Stomach (tissue), 9 donors: ENCODE measurements around the gene CNOT3. TPM values are rescaled to one million over a fixed set of nuclear protein-coding genes. Genes with fewer than 3 reads are reported as not detected.

ENCODE experiments used
- DNase-seq, 2 donors: peaks; one replicate each; pipeline versions ENCODE4 v3.0.0 to v3.0.0-alpha.2; 2013 to 2019
- H3K27ac ChIP-seq, 5 donors: fragments of 200-600 bp in 4 of 5; sonication (generic) in 4 of 5; one replicate each; pipeline ENCODE4 v1.5.1; 2013 to 2019; ENCODE audit warnings: mild to moderate bottlenecking in 1 of 5, moderate library complexity in 1 of 5
- H3K27me3 ChIP-seq, 3 donors: fragments of 200-600 bp; sonication (generic); one replicate each; pipeline ENCODE4 v1.5.1; 2017 to 2019; ENCODE audit warnings: mixed run types in 1 of 3
- H3K36me3 ChIP-seq, 4 donors: fragments of 200-600 bp; sonication (generic); 1 replicate in 3 of 4; 2 replicates in 1 of 4; pipeline ENCODE4 v1.5.1; 2016 to 2019
- H3K4me1 ChIP-seq, 4 donors: fragments of 200-600 bp; sonication (generic); one replicate each; pipeline ENCODE4 v1.5.1; 2016 to 2019
- H3K4me3 ChIP-seq, 4 donors: fragments of 200-600 bp; sonication (generic) in 3 of 4; one replicate each; pipeline ENCODE4 v1.5.1; 2016 to 2019; ENCODE audit warnings: mild to moderate bottlenecking in 1 of 4
- H3K9me3 ChIP-seq, 4 donors: fragments of 200-600 bp; sonication (generic); one replicate each; pipeline ENCODE4 v1.5.1; 2016 to 2019
- EP300 ChIP-seq: sonication (generic); formaldehyde crosslinking; IDR thresholded peaks from one replicate; pipeline ENCODE4 v1.6.1; 2017; ENCODE audit warnings: antibody characterized with exemption
- POLR2A ChIP-seq, 4 donors: fragments of 450-650 bp; IDR thresholded peaks; one replicate each; pipeline ENCODE4 v1.6.1; 2016; ENCODE audit warnings: antibody characterized with exemption in 4 of 4, control low read depth in 2 of 4, mild to moderate bottlenecking in 1 of 4, moderate library complexity in 1 of 4
- POLR2AphosphoS5 ChIP-seq, 3 donors: sonication (generic); formaldehyde crosslinking; IDR thresholded peaks; one replicate each; pipeline ENCODE4 v1.6.1; 2016; ENCODE audit warnings: antibody characterized with exemption in 3 of 3
- WGBS, 5 donors: extraction: QIAGEN DNeasy Blood & Tissue Kit in 3 of 5; methylation state at CpG; one replicate each; pipeline versions ENCODE4 v1.1.5 to v1.1.7; 2013 to 2018; 5-methylcytosine and 5-hydroxymethylcytosine counted together
- intact Hi-C: fragments of 100-400 bp; cut with DNase I; formaldehyde crosslinking; loops from one replicate; pipeline ENCODE4 v1.15.1; 2023; ENCODE audit warnings: low total_unique reads
- polyA plus RNA-seq, 3 donors: library from polyadenylated mRNA; stranded (reverse); fragments of 200-250 nt; gene quantifications; one replicate each; pipeline ENCODE4 v1.2.3, GENCODE V29; 2013
- total RNA-seq, 5 donors: library from RNA; depleted of rRNA; stranded (reverse); fragments of >200 nt; gene quantifications; one replicate each; pipeline versions ENCODE4 v1.1.0 to v1.2.3, GENCODE V29; 2014 to 2016
- TF ChIP-seq, protein P1 (sequence below), 7 experiments: fragments of 450-650 bp in 4 of 7; fragments of 200-600 bp in 3 of 7; sonication (generic) in 3 of 7; IDR thresholded peaks; one replicate each; pipeline ENCODE4 v1.5.1; 2016 to 2019; ENCODE audit warnings: antibody characterized with exemption in 7 of 7, control low read depth in 2 of 7, mild to moderate bottlenecking in 1 of 7
- donor health status: healthy with polysubstance abuse.
- donor health status: Bipolar disorder and iron deficiency.
- donor health status: healthy.

Gene CNOT3
- total and polyA plus RNA-seq, 8 donors: 11.2 to 100 (median 29.2) TPM

DNA sequence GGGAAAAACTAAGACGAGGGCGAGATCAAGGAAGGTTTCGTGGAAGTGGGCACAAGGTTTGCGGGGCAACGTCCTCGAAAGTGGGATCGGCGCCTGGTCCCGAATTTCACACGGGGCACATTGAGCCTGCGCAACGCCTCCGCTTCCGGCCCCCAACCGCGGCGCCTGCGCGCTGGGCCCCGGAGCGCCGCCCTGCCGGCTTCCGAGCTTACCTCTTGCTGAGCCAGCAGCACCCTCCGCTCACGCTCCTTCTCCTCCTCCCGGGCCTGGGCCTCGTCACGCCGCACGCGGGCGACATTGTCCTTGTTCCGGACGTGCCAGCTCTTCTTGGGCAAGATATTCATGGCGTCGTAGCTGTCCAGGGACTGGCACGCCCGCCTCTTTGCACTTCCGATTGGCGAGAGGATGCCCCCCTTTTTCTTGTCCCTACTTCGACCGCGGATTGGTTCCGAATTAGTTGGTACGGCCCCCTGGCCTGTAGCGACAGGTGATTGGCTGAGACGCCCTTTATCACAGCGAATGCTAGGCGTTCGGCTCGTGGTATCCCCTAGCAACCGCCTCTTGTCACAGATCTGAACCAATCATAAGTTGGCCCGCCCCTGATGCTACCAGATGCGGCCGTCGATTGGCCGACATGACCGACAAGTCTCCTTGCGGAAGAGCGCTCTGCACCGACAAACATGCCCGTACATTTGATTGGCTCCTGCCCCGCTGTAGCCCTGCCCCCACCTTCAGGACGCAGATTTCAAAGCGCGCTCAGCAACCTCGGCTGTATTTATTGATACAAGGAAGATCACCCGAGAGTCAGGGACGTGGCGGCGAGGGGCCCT is 22.0 kb downstream of the CNOT3 start, which contains the start of gene LENG1:
Gene LENG1, minus strand, starts transcription at position 370 of the 830 bp plus-strand sequence. Its CDS starts 26 bp downstream, at position 344.
- Histone ChIP-seq H3K9me3 (no peaks in the 10 kb centered on the region), H3K27me3 (peaks cover 0 to 6% (median 0%) of the 10 kb centered on the region in 3 donors), H3K4me3 (peak within 1 kb of the TSS; percentile 46 to 89 (median 76)), H3K27ac (peak within 1 kb of the TSS; percentile 96 to 100 (median 98)), H3K4me1 (peaks cover 43 to 70% (median 59%) of the 10 kb centered on the region in 4 donors), H3K36me3 (peaks cover 34 to 37% (median 37%) of the 10 kb centered on the region in 4 donors)
- WGBS, 5 donors: 0 to 1% (median 0%) methylated on average over 46 to 72 of the region's 72 CpGs
- TF ChIP-seq, protein P1, sequence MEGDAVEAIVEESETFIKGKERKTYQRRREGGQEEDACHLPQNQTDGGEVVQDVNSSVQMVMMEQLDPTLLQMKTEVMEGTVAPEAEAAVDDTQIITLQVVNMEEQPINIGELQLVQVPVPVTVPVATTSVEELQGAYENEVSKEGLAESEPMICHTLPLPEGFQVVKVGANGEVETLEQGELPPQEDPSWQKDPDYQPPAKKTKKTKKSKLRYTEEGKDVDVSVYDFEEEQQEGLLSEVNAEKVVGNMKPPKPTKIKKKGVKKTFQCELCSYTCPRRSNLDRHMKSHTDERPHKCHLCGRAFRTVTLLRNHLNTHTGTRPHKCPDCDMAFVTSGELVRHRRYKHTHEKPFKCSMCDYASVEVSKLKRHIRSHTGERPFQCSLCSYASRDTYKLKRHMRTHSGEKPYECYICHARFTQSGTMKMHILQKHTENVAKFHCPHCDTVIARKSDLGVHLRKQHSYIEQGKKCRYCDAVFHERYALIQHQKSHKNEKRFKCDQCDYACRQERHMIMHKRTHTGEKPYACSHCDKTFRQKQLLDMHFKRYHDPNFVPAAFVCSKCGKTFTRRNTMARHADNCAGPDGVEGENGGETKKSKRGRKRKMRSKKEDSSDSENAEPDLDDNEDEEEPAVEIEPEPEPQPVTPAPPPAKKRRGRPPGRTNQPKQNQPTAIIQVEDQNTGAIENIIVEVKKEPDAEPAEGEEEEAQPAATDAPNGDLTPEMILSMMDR (IDR thresholded peaks at IDR 0.05): peak in 2 of 7 experiments; percentile 22 to 41
- TF ChIP-seq EP300 (no peak), POLR2A (IDR thresholded peaks at IDR 0.05) (peak in 1 of 4 donors; percentile 21), POLR2AphosphoS5 (IDR thresholded peaks at IDR 0.05) (peak; percentile 74 to 88 (median 82))
- intact Hi-C loops: no loop called here
- DNase-seq: peak; percentile 100

DNA sequence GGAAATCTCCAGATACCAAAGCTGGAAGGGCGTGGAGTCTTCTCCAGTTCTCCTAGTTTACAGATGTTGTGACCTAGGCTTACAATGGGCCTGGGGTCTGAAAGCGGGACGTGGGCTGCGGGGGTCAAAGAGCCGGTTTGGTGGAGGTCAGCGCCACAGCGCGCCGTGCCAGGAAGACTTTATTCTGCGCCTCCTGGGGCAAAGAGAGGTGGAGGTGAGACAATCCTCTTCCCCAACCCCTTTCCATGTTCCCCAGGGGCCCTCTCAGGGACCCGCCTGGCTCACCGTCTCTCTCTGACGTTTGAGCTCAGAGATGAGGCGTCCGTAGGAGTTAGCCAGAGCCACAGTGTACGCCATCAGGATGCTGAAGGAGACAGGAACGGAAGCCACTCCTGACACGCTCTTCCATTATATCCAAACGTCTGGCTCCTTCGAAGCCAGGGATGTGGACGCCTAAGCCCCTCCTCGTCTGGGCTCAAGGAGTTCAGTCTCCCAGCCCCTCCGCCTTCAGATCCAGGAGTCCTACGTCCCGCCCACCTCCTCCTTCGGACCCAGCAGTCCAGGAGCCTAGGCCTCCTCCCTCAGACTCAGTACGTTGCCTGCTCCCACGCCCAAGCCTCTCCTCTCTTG is 22.7 kb downstream of the CNOT3 start:
- Histone ChIP-seq H3K27ac (peak overlapping the region; percentile 80 to 98 (median 87)), H3K27me3 (peaks cover 0 to 13% (median 0%) of the 10 kb centered on the region in 3 donors), H3K36me3 (peaks cover 28 to 30% (median 30%) of the 10 kb centered on the region in 4 donors), H3K9me3 (no peaks in the 10 kb centered on the region), H3K4me1 (peaks cover 47 to 77% (median 64%) of the 10 kb centered on the region in 4 donors), H3K4me3 (peak overlapping the region; percentile 46 to 82 (median 56))
- peak in 1 of 2 donors; percentile 67 for DNase-seq
- TF ChIP-seq POLR2A (IDR thresholded peaks at IDR 0.05) (no peak), EP300 (no peak), POLR2AphosphoS5 (IDR thresholded peaks at IDR 0.05) (no peak)
- intact Hi-C loops: no loop called here
- WGBS, 5 donors: 2 to 4% (median 2%) methylated on average over 20 to 28 of the region's 28 CpGs

DNA sequence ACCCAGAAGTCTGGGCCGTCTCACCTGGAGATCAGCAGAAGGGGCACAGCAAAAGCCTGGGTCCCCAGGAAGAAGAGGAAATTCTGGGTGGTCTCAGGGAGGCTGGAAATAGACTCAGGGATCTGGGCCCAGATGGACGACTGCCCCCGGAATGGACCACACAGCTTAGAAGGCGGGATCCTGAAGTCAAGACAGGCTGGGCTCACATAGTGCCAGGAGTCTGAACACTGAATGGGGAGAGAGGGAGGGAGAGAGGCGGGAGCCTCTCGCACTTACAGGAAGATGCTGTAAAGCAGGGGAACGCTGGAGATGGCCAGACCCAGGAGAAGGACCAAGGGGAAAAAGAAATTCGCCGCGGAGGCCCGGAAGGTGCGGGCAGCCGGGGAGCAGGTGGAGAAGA is 23.3 kb downstream of the CNOT3 start:
- peaks cover 0 to 19% (median 0%) of the 10 kb centered on the region in 3 donors for H3K27me3 ChIP-seq
- peak overlapping the region; percentile 46 to 82 (median 56) for H3K4me3 ChIP-seq
- peak in 1 of 2 donors; percentile 69 for DNase-seq
- H3K36me3 ChIP-seq: peaks cover 22 to 25% (median 24%) of the 10 kb centered on the region in 4 donors
- no peaks in the 10 kb centered on the region for H3K9me3 ChIP-seq
- intact Hi-C loops: no loop called here
- H3K27ac ChIP-seq: peak overlapping the region; percentile 80 to 98 (median 87)
- WGBS, 5 donors: 28 to 44% (median 36%) methylated on average over 13 of the region's 13 CpGs
- H3K4me1 ChIP-seq: peaks cover 47 to 77% (median 64%) of the 10 kb centered on the region in 4 donors
- TF ChIP-seq EP300 (no peak), POLR2A (IDR thresholded peaks at IDR 0.05) (no peak), POLR2AphosphoS5 (IDR thresholded peaks at IDR 0.05) (no peak)
- TF ChIP-seq, protein P1 (IDR thresholded peaks at IDR 0.05): no peak

DNA sequence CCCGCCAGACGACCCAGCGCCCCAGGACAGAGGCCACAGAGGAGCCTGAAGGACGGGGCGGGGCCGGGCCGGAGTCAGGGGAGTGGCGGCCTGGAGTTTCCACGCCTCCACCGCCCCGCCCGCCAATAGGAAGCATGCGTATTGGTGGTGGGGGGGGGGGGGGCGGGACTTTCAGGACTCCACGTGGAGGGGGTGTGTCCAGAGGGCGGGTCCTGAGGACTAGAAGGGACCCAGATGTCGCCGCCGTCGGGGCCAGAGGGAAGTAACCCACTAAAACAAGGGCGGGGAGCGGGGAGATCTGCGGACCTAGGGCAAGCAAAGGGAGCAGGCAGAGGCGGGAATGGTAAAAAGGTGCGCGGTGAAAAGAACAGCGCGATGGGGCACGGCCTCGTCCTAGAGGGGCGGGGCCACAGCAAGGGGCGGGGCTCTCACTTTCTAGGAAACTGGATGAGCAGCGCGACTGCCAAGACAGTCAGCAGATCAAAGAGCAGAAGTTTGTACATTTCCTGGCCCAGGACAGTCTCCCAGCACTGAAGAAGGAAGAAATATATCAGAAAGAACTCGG is 24.8 kb downstream of the CNOT3 start:
- DNase-seq: peak; percentile 92 to 95
- intact Hi-C loops: no loop called here
- TF ChIP-seq POLR2A (IDR thresholded peaks at IDR 0.05): no peak
- TF ChIP-seq POLR2AphosphoS5 (IDR thresholded peaks at IDR 0.05): peak in 2 of 3 donors; percentile 16
- no peak for TF ChIP-seq EP300
- TF ChIP-seq, protein P1 (IDR thresholded peaks at IDR 0.05): no peak
- Histone ChIP-seq H3K9me3 (no peaks in the 10 kb centered on the region), H3K4me3 (peak overlapping the region; percentile 36 to 50 (median 44)), H3K27me3 (peaks cover 0 to 30% (median 0%) of the 10 kb centered on the region in 3 donors), H3K36me3 (peaks cover 7 to 10% (median 9%) of the 10 kb centered on the region in 4 donors), H3K27ac (peak overlapping the region; percentile 37 to 97 (median 67)), H3K4me1 (peaks cover 47 to 71% (median 64%) of the 10 kb centered on the region in 4 donors)
- WGBS, 5 donors: 1 to 5% (median 4%) methylated on average over 23 to 35 of the region's 35 CpGs
